ENCODE results near the gene RAD51B. TPM values are rescaled to one million over a fixed set of nuclear protein-coding genes. Genes with fewer than 3 reads are reported as not detected.
"Not testable (repeated sequence)": the region's sequence is repeated elsewhere in the genome, so short reads cannot be mapped to it uniquely, and the experiment has no call there.

RAD51B gene
- total RNA-seq, 4 donors from 2014 or later: 14.0 to 16.4 (median 14.8) TPM

- TF ChIP-seq POLR2A (IDR thresholded peaks at IDR 0.05): no peak
- TF ChIP-seq CTCF (IDR thresholded peaks at IDR 0.05): no peak
- Histone ChIP-seq H3K27ac (no peak overlapping the region), H3K9me3 (no peaks in the 10 kb centered on the region), H3K27me3 (no peaks in the 10 kb centered on the region), H3K4me3 (replicated peaks in 1 of 3) (no peak overlapping the region), H3K36me3 (no peaks in the 10 kb centered on the region), H3K4me1 (peaks cover 4 to 22% of the 10 kb centered on the region in 2 donors)
- no peak for DNase-seq
- intact Hi-C loops (cut with DNase I): no loop called here
- WGBS, 2 donors: 76 to 84% methylated on average over 5 of the region's 5 CpGs
Observed at GRCh38 chr14:68759937-68760336, 940.4 kb downstream of the RAD51B start.

GRCh38 chr14:68760761-68761160 is 941.2 kb downstream of the RAD51B start:
- intact Hi-C loops (cut with DNase I): no loop called here

GRCh38 chr14:68761391-68761790 is 941.8 kb downstream of the RAD51B start:
- peaks cover 4 to 22% of the 10 kb centered on the region in 2 donors for H3K4me1 ChIP-seq
- H3K36me3 ChIP-seq: no peaks in the 10 kb centered on the region
- WGBS, 2 donors: 100% methylated on average over 1 of the region's 1 CpG
- H3K27ac ChIP-seq: no peak overlapping the region
- no peak for TF ChIP-seq CTCF (IDR thresholded peaks at IDR 0.05)
- TF ChIP-seq POLR2A (IDR thresholded peaks at IDR 0.05): no peak
- no peaks in the 10 kb centered on the region for H3K27me3 ChIP-seq
- intact Hi-C loops (cut with DNase I): no loop called here
- no peak overlapping the region for H3K4me3 ChIP-seq (replicated peaks in 1 of 3)
- H3K9me3 ChIP-seq: no peaks in the 10 kb centered on the region
- DNase-seq: no peak

More at GRCh38 chr14:68760761-68761160, 941.2 kb downstream of the RAD51B start:
- Histone ChIP-seq H3K9me3 (no peaks in the 10 kb centered on the region), H3K27ac (no peak overlapping the region), H3K4me1 (peaks cover 4 to 22% of the 10 kb centered on the region in 2 donors), H3K27me3 (no peaks in the 10 kb centered on the region), H3K36me3 (no peaks in the 10 kb centered on the region), H3K4me3 (replicated peaks in 1 of 3) (no peak overlapping the region)
- TF ChIP-seq POLR2A (IDR thresholded peaks at IDR 0.05) (no peak), CTCF (IDR thresholded peaks at IDR 0.05) (no peak)
- DNase-seq: no peak
- WGBS, 2 donors: 91 to 92% methylated on average over 2 of the region's 2 CpGs

- peaks cover 4 to 16% of the 10 kb centered on the region in 2 donors for H3K4me1 ChIP-seq
- peak overlapping the region in 2 of 3 donors; percentile 21 to 51 for H3K27ac ChIP-seq
- H3K36me3 ChIP-seq: no peaks in the 10 kb centered on the region
- H3K4me3 ChIP-seq (replicated peaks in 1 of 3): no peak overlapping the region
- DNase-seq: peak; percentile 38 to 52
- intact Hi-C loops (cut with DNase I): no loop called here
- WGBS, 2 donors: 40 to 51% methylated on average over 11 of the region's 11 CpGs
- H3K9me3 ChIP-seq: no peaks in the 10 kb centered on the region
- H3K27me3 ChIP-seq: no peaks in the 10 kb centered on the region
- no peak for TF ChIP-seq CTCF (IDR thresholded peaks at IDR 0.05)
- TF ChIP-seq POLR2A (IDR thresholded peaks at IDR 0.05): no peak
Observed at GRCh38 chr14:68762953-68763764, 943.6 kb downstream of the RAD51B start.

- intact Hi-C loops (cut with DNase I); H3K9me3 ChIP-seq; H3K4me3 ChIP-seq (replicated peaks in 1 of 3); H3K27me3 ChIP-seq; H3K36me3 ChIP-seq; DNase-seq: not testable (repeated sequence)
- Histone ChIP-seq H3K27ac (peak overlapping the region in 1 of 3 donors; percentile 51), H3K4me1 (peaks cover 4 to 16% of the 10 kb centered on the region in 2 donors)
- WGBS, 2 donors: 94 to 97% methylated on average over 4 of the region's 4 CpGs
Observed at GRCh38 chr14:68763843-68764242, 944.3 kb downstream of the RAD51B start.

Data from thyroid gland (tissue), 4 donors.